ENCODE data around the gene TPH2. TPM values are rescaled to one million over a fixed set of nuclear protein-coding genes. Genes with fewer than 3 reads are reported as not detected.

TPH2 gene
- total RNA-seq, 4 donors from 2014 or later: not detected

DNA sequence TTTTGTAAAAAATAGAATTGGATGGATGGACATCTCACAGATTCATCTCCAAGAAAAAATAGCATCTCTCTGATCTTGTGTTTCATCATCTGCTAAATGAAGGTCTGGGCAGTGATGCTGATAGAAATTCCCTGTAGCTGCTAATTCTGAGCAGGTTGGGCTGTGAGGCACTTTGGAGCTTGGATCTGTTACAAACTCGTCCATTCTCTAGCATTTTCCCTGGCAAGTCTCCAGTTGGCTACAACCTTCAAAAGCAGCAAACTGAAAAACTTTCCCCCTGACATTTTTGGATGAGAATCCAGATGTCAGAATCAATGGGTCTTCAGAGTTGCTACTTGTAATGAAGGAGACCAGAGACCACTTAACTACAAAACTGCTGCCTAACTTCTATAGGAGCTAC, 72.7 kb downstream of the TPH2 start:
- no peak overlapping the region for H3K4me3 ChIP-seq
- no peaks in the 10 kb centered on the region for H3K4me1 ChIP-seq
- DNase-seq (ENCODE audit: low spot score in 2 of 2): no peak
- no peaks in the 10 kb centered on the region for H3K9me3 ChIP-seq
- no peak for TF ChIP-seq EP300 (IDR thresholded peaks at IDR 0.05)
- TF ChIP-seq POLR2A (IDR thresholded peaks at IDR 0.05): no peak
- TF ChIP-seq, protein P1, sequence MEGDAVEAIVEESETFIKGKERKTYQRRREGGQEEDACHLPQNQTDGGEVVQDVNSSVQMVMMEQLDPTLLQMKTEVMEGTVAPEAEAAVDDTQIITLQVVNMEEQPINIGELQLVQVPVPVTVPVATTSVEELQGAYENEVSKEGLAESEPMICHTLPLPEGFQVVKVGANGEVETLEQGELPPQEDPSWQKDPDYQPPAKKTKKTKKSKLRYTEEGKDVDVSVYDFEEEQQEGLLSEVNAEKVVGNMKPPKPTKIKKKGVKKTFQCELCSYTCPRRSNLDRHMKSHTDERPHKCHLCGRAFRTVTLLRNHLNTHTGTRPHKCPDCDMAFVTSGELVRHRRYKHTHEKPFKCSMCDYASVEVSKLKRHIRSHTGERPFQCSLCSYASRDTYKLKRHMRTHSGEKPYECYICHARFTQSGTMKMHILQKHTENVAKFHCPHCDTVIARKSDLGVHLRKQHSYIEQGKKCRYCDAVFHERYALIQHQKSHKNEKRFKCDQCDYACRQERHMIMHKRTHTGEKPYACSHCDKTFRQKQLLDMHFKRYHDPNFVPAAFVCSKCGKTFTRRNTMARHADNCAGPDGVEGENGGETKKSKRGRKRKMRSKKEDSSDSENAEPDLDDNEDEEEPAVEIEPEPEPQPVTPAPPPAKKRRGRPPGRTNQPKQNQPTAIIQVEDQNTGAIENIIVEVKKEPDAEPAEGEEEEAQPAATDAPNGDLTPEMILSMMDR (IDR thresholded peaks at IDR 0.05): no peak
- 3 to 13% methylated on average over 1 of the region's 1 CpG for WGBS, 2 donors
- H3K36me3 ChIP-seq: no peaks in the 10 kb centered on the region
- no peak overlapping the region for H3K27ac ChIP-seq
- no peaks in the 10 kb centered on the region for H3K27me3 ChIP-seq

- Histone ChIP-seq H3K9me3 (no peaks in the 10 kb centered on the region), H3K27me3 (no peaks in the 10 kb centered on the region), H3K27ac (no peak overlapping the region), H3K4me1 (no peaks in the 10 kb centered on the region), H3K36me3 (no peaks in the 10 kb centered on the region), H3K4me3 (no peak overlapping the region)
- WGBS, 2 donors: 63 to 68% methylated on average over 4 of the region's 4 CpGs
- TF ChIP-seq, protein P1 (IDR thresholded peaks at IDR 0.05): no peak
- TF ChIP-seq EP300 (IDR thresholded peaks at IDR 0.05) (no peak), POLR2A (IDR thresholded peaks at IDR 0.05) (no peak)
- DNase-seq (ENCODE audit: low spot score in 2 of 2): no peak
Observed at GRCh38 chr12:72012874-72013273, 74.2 kb downstream of the TPH2 start.

- Histone ChIP-seq H3K4me1 (no peaks in the 10 kb centered on the region), H3K9me3 (no peaks in the 10 kb centered on the region), H3K4me3 (no peak overlapping the region), H3K36me3 (no peaks in the 10 kb centered on the region), H3K27me3 (no peaks in the 10 kb centered on the region), H3K27ac (no peak overlapping the region)
- WGBS, 2 donors: 88 to 100% methylated on average over 1 of the region's 1 CpG
- TF ChIP-seq, protein P1 (IDR thresholded peaks at IDR 0.05): no peak
- TF ChIP-seq POLR2A (IDR thresholded peaks at IDR 0.05) (no peak), EP300 (IDR thresholded peaks at IDR 0.05) (no peak)
- no peak for DNase-seq (ENCODE audit: low spot score in 2 of 2)
Observed at GRCh38 chr12:72015895-72016294, 77.2 kb downstream of the TPH2 start.

DNA sequence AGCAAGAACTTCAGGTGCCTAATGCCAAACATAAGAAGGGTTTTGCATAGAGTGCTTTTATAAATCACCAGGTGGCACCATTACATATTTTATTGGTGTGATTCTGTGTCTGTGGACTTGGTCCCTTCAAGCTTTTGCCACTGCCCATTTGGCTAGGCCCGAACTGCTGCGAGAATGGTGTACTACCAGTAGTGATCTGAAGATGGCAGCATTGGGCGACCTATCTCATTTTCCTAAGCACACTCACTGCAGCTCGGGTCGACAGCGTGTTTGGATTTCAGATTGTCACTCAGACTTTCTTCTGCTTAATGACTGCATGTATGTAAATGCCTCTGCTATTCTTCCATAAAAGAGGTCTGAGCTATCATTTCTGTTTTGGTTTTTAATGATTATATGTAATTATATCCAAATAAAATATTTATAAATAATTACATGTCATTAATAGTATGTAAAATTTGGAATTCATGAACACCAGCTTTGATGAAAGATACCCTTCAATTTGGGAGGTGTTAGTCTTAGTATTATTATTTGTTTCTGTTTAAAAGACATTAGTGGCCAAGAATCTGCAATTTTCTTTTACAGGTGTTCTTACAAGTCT, 78.5 kb downstream of the TPH2 start:
- DNase-seq (ENCODE audit: low spot score in 2 of 2): peak; percentile 47 to 76
- Histone ChIP-seq H3K4me3 (no peak overlapping the region), H3K27ac (no peak overlapping the region), H3K36me3 (no peaks in the 10 kb centered on the region), H3K4me1 (no peaks in the 10 kb centered on the region), H3K27me3 (no peaks in the 10 kb centered on the region), H3K9me3 (no peaks in the 10 kb centered on the region)
- TF ChIP-seq, protein P1 (IDR thresholded peaks at IDR 0.05): peak; percentile 66 to 77 (median 72)
- TF ChIP-seq EP300 (IDR thresholded peaks at IDR 0.05) (no peak), POLR2A (IDR thresholded peaks at IDR 0.05) (no peak)
- WGBS, 2 donors: 1 to 3% methylated on average over 6 of the region's 6 CpGs

DNA sequence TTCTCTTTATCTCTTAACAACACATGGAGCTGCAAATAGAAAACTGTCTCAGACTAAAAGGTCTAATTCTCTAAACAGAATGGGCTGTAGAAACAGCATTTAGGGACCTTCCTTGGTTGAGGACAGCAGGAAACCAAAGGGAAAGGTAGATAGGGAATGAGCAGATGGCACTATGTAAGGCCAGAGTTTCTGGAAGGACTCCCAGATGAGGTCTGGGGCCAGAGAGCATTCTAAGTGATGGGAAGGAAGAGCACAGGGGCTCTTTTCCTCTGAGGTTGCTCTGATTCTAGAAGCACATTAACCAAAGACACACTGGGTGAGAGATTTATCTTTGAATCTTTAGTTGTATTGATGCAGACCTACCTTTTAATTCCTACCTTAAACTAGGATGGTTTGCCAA, 79.4 kb downstream of the TPH2 start:
- no peak overlapping the region for H3K27ac ChIP-seq
- no peak for TF ChIP-seq EP300 (IDR thresholded peaks at IDR 0.05)
- no peak overlapping the region for H3K4me3 ChIP-seq
- no peaks in the 10 kb centered on the region for H3K4me1 ChIP-seq
- H3K9me3 ChIP-seq: no peaks in the 10 kb centered on the region
- H3K27me3 ChIP-seq: no peaks in the 10 kb centered on the region
- no peaks in the 10 kb centered on the region for H3K36me3 ChIP-seq
- DNase-seq (ENCODE audit: low spot score in 2 of 2): no peak

GRCh38 chr12:72024613-72025012, 86.0 kb downstream of the TPH2 start:
- H3K27ac ChIP-seq: no peak overlapping the region
- no peak for DNase-seq (ENCODE audit: low spot score in 2 of 2)
- no peaks in the 10 kb centered on the region for H3K4me1 ChIP-seq
- no peaks in the 10 kb centered on the region for H3K36me3 ChIP-seq
- no peak overlapping the region for H3K4me3 ChIP-seq
- H3K9me3 ChIP-seq: no peaks in the 10 kb centered on the region
- TF ChIP-seq EP300 (IDR thresholded peaks at IDR 0.05) (no peak), POLR2A (IDR thresholded peaks at IDR 0.05) (no peak)
- TF ChIP-seq, protein P1 (IDR thresholded peaks at IDR 0.05): no peak
- 56 to 58% methylated on average over 5 of the region's 5 CpGs for WGBS, 2 donors
- no peaks in the 10 kb centered on the region for H3K27me3 ChIP-seq
